ENCODE results near the gene CCNK. TPM values are rescaled to one million over a fixed set of nuclear protein-coding genes. Genes with fewer than 3 reads are reported as not detected.

The CCNK gene
- total RNA-seq, 1 donor from 2014 or later = 32.8 TPM

DNA sequence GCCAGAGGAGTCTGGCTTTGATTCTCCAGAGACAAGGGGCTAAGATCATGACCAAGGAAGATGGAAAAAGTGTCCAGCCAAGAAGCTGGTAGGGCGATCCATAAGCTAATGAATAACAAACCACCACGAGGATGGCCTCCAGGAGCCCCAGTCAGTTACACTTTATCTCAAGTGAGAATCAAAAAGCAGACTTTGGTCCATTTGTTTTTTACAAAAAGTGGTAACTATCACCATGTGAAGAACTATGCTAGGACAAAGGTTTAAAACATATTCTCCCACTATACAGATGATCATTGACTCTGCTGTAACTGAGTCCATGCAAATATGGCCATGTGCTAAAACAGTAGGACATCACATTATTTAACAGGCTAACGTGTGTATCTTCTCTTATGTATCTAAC lies 14.5 kb upstream of the CCNK start:
- DNase-seq (ENCODE audit: low read depth, low spot score) = no peak

DNA sequence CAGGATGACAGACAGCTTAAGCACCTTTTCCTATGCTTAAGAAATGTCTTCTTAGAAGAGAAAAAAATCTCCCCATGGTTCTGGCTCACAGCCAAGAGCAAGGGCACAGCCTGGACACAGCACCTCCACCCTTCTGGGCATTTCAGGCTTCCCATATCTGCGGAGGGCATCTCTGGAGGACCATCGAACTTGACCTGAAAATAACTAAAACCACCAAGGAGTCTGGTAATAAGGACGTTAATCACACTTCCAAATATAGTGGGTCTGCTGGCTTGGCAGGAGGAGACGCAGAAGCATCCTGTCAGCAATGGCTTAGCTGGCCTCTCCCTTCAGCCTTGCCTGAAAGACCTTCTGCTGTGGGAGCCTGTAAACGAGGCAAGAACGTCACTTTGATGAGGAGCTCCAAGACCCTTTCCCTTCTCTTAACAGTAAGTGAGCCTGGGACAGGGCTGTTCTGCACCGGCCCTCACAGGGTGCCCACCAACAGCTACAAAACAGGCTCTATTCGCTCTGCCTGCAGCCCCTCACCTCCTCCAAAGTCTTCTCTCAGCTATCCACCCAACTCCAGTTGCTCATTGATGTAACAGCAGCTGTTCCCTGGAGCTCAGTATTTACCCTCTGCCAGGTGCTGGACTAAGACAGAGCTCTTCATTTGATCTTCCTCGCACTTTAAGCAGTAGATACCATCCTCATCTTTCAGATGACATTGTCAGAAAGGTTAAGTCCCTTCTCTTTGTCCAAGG lies 13.7 kb upstream of the CCNK start:
- DNase-seq (ENCODE audit: low read depth, low spot score) = no peak

DNA sequence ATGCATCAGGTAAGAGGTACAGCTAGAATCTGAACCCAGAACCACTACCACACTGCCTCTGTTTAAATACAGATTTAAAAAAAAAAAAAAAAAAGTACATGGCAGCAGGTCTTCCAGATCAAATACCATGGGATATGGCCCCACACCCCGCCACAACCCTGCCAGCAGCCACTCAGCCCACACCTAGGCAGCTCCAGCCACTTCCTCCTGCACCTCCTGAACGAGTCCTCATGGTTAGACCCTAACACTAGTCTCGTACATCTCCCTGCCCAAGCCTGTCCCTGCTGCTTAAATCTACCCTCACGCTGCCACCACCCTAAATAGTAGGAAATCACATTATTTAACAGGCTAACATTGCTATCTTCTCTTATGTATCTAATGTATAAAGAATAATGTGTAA lies 13.1 kb upstream of the CCNK start:
- no peak for DNase-seq (ENCODE audit: low read depth, low spot score)

DNA sequence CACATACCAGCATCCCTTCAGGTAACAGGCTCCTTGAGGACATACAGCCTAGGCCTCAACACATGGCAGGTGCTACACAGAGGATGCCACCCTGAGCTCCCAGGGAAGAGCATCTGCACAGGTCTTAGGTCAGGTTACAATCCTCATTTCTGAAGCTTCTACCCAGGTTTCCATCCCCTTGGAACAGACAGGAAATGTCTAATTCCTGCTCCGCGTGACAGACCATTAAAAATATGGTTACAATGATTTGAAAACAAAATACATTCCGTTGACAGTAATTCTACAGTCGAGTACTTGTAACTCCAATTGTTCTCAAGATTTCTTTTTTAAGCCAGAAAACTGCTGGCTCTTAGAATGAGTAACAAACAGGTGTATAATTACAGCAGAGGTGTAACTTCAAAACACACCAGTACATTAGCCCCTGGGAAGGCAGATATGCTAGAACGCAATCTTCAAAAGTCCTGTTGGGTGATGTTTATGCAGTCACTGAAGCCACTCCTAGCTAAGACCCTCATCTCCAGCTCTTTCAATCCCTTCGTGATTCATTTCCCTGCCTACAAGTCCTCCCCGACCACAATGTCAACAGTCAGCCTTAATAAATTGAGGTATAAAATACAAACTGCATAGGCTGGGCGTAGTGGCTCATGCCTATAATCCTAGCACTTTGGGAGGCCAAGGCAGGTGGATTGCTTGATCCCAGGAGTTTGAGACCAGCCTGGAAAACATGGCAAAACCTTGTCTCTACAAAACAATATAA lies 12.2 kb upstream of the CCNK start:
- no peak for DNase-seq (ENCODE audit: low read depth, low spot score)

DNA sequence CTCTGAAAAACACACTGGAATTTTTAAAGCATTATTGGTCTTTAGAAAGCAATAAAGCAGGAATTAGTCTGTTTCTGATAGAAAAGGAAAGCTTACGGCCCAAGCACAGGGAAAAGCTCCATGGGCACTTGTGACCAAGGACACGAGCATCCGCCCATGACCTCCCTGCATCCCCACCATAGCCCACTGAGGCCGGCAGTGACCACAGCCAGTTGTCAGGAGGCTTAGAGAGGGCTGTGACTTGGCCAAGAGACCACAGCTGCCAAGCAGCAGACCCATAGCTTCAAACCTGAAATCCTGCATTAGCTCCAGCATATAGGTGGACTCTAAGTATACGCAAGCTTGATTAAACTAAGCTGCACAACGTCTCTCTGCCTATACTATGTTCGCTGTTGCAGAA lies 9.5 kb upstream of the CCNK start:
- no peak for DNase-seq (ENCODE audit: low read depth, low spot score)

DNA sequence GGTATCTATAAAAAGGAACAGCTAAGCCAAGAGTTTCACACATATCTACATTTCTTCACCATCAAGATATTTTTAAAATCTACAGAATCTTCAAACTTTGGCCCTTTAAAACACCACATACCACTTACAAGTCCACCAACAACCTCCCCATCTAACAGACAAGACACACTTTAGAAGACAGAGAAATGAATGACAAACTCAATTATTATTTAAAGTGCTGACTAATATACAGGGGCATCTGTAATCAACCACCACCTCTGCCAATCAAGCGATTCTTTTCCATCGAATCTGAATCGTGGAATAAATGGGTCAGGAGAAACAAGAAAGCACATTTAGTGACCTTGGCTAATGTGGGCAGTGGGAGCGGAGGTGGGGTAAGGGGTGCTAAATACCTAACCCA lies 8.3 kb upstream of the CCNK start:
- no peak for DNase-seq (ENCODE audit: low read depth, low spot score)

DNA sequence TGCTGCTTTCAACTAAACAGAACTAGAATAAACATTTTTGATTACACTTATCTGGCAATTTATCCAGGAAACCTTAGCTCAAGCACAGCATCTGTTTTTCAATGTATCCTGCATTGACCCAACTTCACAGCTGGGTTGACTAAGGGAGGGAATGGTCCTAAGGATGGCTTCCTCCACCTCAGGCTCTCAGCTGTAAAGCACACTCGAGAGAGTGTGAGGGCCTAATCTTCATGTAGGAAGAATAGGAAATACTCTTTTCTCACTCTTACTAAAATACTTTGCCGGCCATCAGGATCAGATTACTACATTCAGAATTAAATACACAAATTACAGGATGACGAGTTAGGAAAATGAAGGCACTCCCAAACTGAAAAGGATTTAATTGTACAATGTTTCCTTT lies 7.8 kb upstream of the CCNK start:
- DNase-seq (ENCODE audit: low read depth, low spot score) = no peak

DNA sequence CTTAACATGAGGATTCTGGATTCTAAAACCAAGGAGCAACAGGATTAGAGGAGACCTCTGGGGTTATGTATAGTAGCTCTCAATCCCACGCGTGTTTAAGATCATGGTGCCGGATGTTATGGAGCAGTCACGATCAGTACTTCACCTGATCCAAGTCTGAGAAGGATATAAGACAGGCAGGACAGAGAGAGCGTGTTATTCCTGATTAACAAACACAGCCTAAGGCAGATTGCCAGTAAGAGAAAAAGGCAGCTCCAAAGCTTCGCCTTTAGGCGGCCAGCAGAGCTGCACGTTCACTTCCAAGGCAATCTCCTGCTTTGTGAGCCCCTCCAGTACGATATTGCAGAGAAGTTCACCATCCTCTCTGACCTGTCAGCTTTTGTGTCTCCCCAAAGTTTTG lies 6.0 kb upstream of the CCNK start:
- DNase-seq (ENCODE audit: low read depth, low spot score) = no peak

DNA sequence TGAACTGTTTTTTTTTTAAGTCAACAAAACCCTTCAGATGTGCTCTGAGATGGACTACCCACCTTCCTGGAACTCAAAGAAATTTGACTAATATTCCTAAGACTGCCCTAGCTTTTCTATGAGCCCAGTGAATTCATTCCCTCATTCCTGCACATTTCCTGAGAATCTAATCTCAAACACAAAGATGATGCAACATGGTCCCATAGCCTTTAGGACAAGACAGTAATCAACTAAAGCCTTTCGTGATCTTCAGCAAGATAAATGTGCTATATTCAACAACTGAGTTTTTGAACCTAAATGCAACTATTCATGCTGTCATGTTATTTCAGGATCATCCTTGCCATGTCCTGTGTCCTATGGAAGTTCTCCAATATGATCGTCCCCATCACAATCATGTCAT lies 5.5 kb upstream of the CCNK start:
- DNase-seq (ENCODE audit: low read depth, low spot score) = no peak

DNA sequence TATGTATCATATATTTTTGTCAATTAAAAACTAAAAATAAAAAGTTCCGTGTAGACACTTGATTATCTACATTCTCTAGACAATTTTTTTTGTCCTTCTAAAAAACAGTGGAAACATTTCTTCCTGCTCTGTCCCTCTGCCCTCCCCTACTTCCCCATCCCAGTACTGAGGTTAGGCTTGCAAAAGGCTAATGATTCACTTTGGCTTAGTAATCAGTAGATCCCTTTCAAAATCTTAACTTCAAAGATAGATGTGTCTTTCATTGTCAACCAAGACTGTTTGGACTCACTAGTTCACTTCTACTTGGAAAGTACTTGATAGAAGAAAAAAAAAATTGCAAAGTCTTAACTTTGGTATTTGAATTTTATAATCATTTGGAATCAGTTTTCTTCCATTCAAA lies 4.3 kb upstream of the CCNK start:
- DNase-seq (ENCODE audit: low read depth, low spot score) = no peak

DNA sequence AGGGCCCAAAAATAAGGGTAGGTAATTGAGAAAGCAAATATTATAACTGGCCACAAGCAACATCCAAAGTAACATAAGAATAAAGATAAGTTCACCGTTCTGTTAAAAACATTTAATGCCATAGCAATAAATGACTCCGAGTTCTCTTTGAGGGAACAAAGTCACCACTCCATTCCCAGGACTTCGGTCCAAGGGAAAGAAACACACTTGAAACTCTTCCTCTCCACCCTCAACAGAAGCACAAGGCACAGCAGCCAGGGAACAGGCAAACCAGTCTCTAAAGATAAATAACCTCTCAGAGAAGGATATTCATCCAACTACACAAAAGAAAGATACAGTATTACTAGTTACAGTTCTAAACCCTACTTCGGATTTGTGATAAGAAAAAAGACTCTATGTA lies 3.1 kb upstream of the CCNK start:
- no peak for DNase-seq (ENCODE audit: low read depth, low spot score)

DNA sequence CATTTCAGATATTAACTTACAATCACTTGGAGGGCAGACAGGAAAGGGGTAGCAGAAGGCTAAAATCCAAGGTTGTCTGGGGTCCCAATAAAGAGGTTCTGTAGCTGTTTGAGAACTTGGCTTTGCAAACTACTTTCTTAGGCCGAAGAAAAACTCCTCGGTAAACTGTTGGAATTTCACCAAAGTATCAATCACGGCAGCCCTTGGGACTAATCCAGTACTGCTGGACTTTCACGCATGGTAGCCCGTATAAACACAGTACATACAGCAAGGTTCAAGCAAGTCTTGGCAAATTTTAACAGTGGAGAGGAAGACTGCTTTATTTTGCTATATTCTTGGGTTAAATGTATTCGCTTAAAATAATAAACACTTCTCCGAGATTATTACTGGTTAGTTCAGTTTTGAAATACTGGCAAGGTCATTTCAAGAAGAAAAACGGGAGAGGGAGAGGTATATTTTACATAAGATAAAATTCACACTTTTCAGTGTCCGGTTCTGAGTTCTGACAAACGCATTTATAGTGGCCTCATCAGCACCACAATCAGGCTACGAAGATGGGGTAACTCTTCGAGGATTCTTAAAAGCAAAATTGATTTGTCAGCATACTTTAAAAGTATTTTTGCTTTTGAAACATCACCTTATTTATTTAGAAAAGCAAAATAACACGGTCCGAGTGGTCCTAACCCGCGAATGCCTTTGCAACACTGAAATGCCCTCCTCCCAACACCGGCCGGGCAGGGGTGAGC lies 1.9 kb upstream of the CCNK start:
- DNase-seq (ENCODE audit: low read depth, low spot score) = no peak

DNA sequence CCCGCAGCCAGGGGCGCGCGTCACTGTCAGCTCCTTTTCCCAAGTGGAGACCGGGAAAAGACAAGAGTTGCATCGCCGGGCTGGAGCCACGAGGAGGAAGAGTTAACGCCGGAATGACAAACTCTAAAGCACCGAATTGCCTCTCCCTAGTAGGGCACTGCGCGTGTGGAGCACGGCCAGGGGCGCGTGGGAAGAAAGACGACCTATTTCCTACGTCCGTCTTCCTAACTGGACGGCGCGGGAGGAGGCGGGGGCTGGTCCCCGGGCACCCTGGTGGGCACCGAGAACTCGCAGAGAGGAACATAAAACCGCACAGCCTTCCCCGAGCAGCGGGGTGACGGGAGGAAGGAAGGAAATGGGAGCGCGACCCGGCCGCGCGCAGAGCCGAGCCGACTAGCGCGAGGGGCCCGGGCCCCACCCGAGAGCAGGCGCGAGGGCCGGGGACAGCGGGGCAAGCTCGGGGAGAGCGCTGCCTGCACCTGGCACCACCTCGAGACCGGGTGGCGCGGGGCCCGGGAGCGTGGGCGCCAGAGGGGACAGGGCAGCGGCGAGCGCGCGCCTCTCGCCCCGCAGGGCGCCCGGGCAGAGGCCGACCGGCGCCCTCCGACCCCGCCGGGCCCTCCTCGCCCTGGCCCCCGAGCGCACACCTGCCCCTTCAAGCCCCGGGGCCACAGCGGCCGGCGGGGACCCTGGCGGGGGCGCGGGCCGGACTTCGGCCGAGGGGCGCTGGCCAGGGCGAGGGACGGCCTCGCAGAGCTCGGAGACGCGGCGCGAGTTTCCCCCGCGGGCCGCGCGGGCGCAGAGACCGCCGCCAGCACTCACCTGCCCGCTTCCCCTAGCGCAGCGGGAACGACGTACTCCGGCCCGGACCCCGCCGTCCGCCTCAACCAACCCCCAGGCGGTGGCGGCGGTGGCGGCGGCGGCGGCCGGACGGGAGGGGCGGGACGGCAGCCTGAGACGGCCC lies 1.0 kb upstream of the CCNK start, which contains the start of gene SETD3:
Gene SETD3 (minus strand): TSS at position 954 of the 964 bp plus-strand sequence. CDS start 15,054 bp downstream, outside the sequence.
- DNase-seq (ENCODE audit: low read depth, low spot score) = no peak

DNA sequence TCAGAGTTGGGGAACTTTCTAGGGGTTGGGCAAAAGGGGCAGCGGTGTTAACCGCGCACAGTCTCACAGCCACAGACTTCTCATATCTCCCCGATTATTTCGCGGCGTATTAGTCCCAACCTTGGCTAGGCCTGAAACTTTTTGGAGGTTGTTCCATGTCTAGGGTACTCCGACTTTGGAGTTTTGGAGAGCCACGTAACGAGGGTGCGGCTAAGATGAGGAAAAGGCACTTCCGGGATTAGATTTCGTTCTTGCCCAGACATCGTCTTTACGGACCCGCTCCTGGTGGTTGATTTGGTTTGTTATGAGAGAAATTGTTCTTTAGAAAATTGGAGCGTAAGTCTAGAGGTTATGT lies 513 bp downstream of the CCNK start:
- DNase-seq (ENCODE audit: low read depth, low spot score) = no peak

DNA sequence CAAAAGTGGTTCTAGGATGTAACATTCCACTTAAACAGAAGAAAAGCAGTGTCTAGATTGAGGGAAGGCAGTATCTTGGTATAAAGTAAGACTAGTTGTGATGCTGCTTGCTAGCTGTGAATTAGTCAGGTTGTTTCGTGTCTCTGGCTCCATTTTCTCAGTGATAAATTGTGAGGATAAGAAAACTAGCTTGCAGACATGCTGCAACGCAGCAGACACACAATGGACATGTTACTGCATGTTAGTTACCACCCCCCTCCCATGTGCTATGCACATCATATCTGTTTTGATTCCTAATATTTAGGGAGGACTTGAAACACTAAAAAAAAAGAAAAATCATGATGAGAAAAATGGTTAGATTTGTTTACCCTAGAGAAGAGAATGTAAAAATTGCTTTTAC lies 2.9 kb downstream of the CCNK start:
- no peak for DNase-seq (ENCODE audit: low read depth, low spot score)

DNA sequence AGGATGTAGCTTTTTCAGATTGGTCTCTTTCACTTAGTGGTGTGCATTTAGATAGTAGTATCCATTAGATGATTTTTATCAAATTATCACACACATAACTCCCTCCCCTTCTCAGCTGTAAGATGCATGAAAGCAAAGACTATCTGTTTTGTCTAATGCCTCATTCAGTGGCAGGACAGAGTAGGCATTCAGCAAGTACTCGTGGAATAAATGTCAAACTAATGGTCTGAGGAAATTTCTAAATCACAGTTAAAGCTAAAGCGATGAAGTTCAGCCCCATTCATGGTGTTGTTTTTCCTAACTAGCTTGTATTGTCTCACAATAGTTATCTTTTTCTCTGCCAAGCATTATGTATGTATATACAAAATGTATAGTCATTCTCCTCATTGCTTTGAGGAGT lies 16.1 kb downstream of the CCNK start:
- no peak for DNase-seq (ENCODE audit: low read depth, low spot score)

DNA sequence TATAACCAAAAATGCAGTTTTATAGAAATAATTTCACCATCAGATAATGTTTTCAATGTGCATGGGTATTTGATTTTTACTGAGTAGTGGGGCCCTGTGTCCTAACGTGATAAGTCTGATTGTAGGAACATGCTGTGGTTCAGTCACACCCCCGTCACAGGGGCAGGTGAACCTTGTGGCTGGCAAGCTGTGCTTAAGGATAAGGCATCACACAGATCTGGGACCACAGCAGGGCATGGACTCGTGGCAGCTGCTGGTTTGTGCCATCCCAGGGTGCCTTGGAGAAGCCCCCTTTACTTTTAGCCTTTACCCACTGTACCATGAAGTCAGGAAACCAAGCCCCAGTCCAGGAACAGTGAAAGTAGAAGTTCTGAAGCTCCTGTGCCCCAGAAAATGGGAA lies 16.7 kb downstream of the CCNK start:
- no peak for DNase-seq (ENCODE audit: low read depth, low spot score)

DNA sequence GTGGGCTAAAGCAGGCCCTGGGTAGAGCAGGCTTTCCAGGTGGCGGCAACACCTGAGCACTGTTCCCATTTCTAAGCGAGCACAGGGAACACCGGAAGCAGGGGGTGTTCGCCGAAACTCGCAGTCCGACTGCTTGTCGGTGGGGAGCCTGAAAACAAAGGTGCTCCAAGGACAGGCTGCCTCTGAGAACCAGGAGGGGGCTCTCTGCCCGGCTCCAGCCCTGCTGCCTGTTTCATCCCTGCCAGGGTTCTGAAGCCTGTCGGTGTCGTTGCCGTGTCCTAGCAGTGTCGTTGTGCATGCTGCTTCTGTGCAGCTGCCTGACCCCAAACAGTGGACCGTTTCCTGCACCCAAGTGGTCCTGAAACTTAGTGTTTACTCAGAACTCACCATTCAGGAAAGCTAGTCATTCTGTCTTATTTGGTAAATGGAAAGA lies 21.8 kb downstream of the CCNK start:
- DNase-seq (ENCODE audit: low read depth, low spot score) = no peak

DNA sequence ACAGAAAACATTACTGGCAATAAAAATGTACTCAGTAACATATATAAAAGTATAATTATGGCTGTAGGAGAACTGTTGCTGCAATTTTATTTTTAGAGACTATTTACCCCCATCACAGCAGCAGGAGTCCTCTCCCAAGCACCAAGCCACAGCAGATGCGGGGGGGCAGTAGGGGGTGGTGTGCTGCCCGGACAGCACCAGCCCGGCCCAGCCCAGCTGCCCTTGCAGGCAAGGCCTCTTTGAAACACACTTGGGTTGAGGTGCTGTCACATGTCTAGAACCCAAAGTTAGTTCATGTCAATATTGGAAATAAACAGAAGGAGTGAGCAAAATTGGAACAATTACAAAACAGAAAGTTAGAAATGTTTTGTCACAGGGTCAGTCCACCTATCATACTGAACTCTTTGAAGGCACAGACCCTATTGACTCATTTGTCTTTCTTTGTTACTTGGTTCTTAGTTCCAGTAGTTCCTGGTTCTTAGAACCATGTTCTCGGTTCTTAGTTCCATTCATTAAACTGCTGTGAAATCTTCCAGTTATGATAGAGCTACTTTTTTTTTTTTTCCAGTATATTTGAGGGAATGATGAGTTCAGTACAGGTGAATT lies 22.7 kb downstream of the CCNK start:
- DNase-seq (ENCODE audit: low read depth, low spot score) = no peak

DNA sequence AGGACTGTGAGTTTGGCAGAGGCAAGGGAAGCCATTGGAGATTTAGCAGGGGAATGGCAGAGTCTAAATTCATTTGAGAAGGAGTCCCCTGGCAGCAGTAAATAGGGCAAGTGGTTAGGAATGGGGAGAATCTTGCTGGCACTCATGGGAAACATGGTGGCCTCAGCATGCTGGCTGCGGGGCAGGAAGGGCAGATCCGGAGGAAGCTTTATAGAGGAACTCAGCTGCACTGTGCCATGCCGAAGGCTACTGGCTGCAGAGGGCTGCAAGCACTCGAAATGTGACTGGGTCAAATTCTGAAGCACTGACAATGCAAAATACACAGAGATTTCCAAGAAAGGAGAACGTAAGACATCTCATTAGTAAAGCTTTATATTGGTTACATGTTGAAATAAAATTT lies 23.9 kb downstream of the CCNK start:
- DNase-seq (ENCODE audit: low read depth, low spot score) = no peak

DNA sequence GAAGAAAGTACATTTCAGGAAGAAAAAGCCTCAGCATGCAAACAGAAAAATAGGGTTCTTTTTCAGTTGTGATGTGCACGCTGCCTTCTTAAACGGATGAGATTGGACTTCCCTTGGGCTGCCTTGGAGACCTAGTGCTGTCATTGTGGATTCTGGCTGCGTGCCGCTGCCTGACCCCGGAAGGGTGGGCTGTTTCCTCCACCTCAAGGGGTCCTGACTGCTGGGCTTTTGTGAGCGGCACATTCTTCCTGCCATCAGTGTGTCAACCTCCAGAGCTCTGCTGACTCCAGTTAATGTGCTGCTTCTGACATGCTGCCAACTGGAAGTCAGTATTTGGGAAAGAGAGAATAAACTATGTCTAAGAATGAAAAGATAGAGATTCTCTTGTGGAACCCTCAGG lies 25.1 kb downstream of the CCNK start:
- DNase-seq (ENCODE audit: low read depth, low spot score) = no peak

Measured in pulmonary artery endothelial cell (primary cell).